Esophagus mucosa (tissue), 1 donor: Measurements from ENCODE around the gene ASB18. TPM values are rescaled to one million over a fixed set of nuclear protein-coding genes. Genes with fewer than 3 reads are reported as not detected.
"Not testable (repeated sequence)": the region's sequence is repeated elsewhere in the genome, so short reads cannot be mapped to it uniquely, and the experiment has no call there.

Experiments
- ATAC-seq: fragments of 200-7000 bp; cut with Tn5 transposase; one replicate; pipeline ENCODE4 v1.9.1; 2020
- total RNA-seq: library from RNA; stranded (reverse); gene quantifications from one replicate; pipeline ENCODE4 v1.2.4, GENCODE V29; 2023
- donor health status: DM: yes; HTN: yes; CAD: no.

Gene ASB18
- total RNA-seq = not detected

- ATAC-seq = no peak
Measured at GRCh38 chr2:236264256-236264655, at the start of gene ASB18. Gene ASB18 (minus strand): TSS chr2:236264406. CDS start chr2:236264345, 61 bp downstream.

DNA sequence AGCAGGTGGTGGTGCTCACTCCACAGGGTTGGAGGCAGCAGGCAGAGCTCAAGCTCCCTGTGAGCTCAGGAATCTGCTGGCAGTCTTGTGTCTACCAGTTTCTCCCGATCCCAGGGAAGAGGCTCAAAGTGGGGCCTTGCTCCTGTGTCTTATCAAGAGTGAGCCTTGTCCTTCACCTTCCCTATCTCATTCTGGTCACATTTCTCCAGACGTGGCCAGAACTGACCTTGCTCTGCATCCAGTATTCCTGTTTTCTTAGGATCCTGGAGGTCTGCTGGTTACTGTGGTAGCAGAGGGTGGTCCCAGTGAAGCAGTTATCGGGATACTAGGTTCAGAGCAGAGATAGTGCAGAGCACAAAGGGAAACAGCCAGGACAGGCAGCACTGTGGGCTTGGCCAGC lies 47.1 kb upstream of the ASB18 start:
- ATAC-seq = no peak

DNA sequence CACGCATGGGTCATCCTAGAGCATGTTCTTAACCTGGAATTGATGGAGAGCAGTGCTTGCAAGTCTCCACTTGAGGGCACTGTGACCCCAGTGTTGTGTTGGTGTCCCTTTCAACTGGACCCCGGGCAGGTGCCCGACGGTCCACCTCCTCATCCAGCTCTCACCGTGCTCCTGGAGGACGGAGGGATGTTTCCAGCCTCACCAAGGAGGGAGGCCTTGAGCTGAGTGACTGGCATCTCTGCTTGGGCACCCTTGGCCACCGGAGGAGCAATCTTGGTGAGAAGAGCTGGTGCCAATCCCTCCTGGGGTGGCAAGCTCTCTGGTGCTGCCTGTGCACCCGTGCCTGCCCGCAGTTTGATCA lies 45.4 kb upstream of the ASB18 start:
- ATAC-seq = no peak

DNA sequence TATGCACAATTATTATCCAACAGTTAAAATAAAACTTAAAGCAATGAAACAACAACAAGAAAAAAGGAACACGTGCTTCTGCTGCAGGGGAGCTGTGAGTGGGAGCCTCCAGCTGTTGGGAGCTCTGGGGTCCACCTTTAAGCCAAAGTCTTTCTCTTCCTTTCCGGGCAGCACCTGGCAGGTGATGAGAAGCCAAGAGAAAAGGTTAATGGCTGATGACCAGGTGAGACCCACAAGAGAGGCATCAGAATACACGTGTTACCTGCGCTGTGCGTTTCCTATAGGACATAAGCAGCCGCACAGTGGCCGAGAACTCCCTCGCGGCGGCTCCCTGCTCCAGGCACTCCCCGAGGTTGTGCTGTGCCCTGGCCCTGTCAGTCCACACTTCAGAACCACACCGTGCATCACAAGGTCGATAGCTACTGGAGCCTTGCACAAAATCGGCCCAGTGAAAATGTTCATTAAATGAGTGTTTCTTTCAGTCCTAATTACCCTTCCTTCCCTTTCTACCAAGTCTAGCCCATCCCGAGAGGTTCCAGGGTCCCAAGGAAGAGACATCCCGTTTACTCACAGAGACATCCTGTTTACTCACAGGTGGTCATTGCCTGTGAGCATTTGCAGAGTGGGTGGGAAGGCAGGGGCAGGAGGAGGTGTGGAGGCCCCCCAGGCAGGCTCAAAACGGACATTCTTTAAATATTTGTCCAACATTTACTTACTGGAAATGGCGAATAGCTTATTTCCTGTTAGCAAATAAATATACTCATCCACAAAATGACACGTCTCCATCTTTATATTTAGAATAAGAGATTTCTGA lies 44.9 kb upstream of the ASB18 start:
- ATAC-seq = no peak

DNA sequence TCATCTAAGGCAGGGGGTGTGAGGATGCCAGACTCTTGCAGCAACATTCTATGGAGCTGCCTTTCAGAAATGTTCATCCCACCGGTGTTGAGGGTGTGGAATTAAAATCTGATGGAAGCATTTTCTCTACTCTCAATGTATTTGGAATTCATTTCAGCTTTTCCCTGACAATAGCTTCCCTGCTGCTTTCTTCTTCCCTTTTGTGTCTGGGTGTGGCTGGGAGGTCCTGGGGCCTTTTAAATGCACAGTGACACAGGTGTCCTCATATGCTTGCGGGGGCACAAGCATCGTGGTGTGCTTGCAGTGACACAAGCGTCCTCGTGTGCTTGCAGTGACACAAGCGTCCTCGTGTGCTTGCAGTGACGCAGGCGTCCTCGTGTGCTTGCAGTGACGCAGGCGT lies 43.4 kb upstream of the ASB18 start:
- no peak for ATAC-seq

GRCh38 chr2:236306825-236307540 lies 42.8 kb upstream of the ASB18 start:
- ATAC-seq = no peak

- no peak for ATAC-seq
Measured at GRCh38 chr2:236305964-236306605, 41.9 kb upstream of the ASB18 start.

GRCh38 chr2:236305531-236305930 lies 41.3 kb upstream of the ASB18 start:
- no peak for ATAC-seq

DNA sequence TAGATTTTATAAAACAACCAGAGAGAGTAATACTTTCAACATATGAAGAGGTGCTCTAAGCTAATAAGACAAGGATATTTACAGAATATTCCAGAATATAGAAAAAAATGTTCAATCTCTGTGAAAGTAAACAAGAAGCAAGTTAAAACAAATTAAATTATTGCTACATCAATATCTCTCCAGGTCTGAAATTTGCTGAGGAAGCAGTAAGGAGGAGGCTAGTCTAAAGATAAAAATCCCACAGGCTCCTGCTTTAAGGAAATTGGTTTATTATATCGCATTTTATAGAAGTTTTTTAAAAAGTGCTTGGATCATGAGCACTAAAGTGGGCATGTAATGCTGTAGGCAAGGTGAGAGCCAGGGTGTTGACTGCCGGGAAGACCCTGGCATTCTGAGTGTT lies 39.7 kb upstream of the ASB18 start:
- no peak for ATAC-seq

DNA sequence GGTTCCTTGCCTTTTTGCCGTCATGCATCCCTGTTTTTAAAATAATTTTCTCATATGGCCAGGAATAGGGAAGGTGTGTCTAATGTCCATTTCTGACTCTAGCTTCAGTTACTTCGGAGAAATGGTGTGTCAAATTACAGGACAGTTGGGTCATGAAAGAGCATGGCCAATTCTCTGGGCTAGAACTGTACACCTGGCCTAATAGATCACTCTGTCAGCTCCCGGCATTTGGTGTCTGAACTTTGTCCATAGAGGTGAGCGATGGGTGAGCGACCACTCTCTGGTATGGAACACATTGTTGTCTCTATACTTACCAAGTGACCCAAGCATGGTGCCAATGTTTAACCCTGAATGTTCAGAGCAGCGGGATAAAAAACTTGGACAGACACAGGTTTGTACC lies 38.3 kb upstream of the ASB18 start:
- ATAC-seq = no peak

DNA sequence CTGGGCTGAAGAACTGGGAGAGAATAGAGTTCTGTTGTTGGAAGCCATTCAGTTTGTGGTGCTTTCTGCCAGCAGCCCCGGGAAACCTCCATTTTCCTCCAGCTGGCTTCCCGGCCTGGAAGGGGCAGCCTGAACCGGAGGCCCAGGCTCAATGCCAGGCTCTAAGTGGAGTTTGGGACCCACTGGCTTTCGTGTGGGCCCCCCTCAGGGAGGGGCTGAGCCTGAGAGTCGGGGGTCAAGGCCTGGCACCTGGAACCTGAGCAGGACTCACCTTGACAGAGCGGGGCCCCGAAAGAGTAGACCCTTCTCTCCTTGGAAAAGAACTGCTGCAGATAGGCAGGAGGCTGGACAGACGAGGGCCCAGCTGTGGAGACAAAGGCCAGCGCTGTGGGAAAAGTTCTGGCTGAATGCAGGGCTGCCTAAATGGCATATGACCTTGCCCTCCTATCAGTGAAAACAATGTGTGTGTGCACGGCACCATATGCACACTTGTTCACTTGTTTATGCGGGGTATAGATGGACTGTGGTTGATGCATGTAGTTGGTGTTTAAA lies 34.8 kb upstream of the ASB18 start:
- ATAC-seq = no peak

DNA sequence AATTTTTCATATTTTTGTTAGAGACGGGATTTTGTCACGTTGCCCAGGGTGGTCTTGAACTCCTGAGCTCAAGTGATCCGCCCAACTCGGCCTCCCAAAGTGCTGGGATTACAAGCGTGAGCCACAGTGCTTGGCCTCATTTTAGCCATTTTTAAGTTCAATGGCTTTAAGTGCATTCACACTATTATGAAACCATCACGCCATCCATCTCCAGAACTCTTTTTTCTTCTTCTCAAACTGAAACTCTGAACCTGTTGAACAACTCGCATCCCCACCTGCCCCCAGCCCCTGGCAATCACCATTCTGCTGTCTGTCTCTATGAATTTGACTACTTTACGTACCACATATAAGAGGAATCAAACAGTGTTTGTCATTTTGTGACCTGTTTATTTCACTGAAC lies 31.3 kb upstream of the ASB18 start:
- no peak for ATAC-seq

GRCh38 chr2:236294647-236295046 lies 30.4 kb upstream of the ASB18 start:
- ATAC-seq = no peak

GRCh38 chr2:236293241-236293810 lies 29.1 kb upstream of the ASB18 start:
- no peak for ATAC-seq

DNA sequence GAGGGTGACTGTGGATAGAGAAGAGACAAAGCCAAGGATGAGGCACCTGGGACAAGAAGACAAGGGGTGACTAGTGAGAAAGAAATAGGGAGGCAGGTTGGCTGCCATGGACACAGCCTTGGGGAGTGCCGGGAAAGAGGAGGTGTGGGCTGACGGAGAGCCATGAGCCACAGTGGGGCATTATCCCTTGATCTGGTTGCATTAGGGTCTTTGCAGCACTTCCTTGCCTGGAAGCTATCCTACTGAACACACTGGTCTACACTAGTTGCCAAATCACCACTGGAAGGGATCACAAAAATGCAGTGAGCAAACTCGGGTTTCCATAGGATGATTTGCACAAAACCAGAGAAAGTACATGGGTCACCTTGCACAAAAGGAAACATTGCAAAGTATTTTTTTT lies 27.7 kb upstream of the ASB18 start:
- no peak for ATAC-seq

GRCh38 chr2:236291476-236291875 lies 27.3 kb upstream of the ASB18 start:
- no peak for ATAC-seq

GRCh38 chr2:236290742-236291425 lies 26.7 kb upstream of the ASB18 start:
- no peak for ATAC-seq

DNA sequence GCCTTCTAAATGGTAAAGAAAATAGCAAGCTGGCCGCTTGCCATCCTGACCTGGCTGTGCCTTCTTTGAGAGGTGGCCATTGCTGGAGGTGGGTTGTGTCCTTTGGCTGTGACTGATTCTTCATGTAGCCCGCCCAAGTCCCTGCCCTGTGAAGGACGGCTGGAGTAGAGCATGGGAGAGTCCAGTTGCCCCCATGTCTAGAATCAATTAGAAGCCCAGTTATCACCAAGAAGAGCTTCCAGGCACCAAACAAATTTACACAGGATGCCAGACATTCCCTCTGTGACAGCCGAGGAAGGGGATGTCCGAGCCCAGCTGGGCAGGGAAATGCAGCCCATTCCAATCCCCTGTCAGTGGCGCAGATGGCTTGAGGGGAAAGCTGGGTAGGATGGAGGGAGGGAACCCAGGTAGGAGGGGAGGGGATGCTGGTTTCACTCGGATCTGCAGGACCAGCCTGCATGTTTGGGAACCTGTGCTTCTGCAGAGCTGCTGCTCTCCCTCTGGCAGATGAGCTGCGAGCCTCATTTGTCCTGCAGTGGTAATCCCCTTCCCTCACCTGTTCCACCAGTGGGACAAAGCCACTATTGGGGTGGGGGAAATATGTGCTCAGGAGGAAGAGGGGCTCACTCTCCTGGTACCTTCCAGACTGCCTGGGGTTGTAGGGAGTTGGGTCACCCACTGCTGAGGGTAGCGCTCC lies 25.7 kb upstream of the ASB18 start:
- ATAC-seq = no peak

- not testable (repeated sequence) for ATAC-seq
Measured at GRCh38 chr2:236288373-236288772, 24.2 kb upstream of the ASB18 start.

GRCh38 chr2:236287656-236288055 lies 23.4 kb upstream of the ASB18 start:
- no peak for ATAC-seq

DNA sequence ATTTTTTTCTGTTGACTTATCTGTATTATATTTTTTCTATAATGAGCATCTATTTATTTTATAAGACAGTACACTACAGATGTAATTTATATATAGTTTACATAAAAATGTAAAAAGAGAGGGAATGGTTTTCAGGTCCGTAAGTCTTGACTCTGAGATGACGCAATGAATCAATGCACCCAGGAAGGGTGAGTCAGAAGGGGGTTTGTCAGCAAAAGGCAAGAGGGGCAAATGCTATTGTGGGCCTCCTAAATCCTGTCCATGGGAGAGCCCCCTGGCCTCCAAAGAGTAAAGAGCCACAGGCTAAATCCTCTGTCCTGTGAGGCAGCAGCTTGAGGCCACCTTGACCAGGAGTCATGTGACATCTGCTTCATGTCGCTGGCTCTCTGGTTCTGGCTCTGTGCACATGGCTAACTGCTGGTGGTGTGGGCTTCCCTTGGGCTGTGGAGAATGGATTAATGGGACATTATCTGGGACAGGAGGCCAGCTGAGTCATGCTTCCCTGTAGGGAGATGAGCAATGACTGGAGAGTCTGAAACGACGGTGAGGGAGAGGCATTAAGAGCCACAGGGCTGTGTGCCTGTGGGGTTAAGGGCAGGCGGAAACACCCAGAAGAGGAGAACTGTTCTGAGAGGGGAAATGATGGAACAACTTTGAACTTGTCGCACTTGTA lies 22.8 kb upstream of the ASB18 start:
- ATAC-seq = no peak
